Measurements from ENCODE around the gene DAZAP1.

DAZAP1 gene

DNA sequence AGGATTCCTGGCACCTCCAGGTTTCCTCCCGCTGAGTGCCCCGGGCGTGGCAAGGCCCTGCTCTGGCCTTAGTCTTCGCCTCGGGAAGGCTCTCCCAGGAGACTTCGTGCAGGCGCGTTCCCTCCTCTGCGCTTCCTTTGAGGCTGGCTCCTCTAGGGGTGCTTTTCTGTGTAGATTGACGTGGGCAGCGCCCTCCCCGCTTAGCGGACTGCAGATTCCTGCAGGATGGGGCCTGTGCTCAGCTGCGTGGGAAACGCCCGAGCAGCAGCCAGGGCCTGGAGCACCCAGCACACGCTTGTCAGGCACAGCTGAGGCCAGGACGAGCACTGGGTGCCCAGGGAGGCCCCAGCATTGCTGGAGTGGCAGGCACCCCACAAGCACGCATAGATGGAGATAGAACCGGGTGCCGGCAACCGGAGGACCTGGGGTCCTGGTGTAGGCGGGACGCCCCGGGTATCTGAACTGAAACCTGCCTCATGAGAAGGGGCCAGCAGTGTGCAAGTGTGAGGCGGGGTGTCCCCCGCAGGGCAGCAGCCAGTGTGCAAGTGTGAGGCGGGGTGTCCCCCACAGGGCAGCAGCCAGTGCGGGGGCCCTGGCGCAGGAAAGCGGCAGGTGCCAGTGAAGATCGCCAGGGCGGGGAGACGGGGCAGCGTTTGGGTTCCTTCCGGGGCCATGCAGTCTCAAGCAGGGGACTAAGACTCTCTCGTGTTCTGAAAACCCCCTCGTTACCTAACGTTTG, 20.3 kb upstream of the DAZAP1 start:
- WGBS, 2 experiments: 93 to 94% methylated on average over 39 of the region's 39 CpGs
- Histone ChIP-seq H3K27ac (ENCODE audit: insufficient read depth, low read depth, low read length, poor library complexity, severe bottlenecking) (no peak overlapping the region), H3K9me3 (ENCODE audit: control insufficient read depth, low read length) (no peaks in the 10 kb centered on the region), H3K4me1 (ENCODE audit: control insufficient read depth, insufficient read depth, low read length) (peaks cover 6% of the 10 kb centered on the region), H3K27me3 (ENCODE audit: control insufficient read depth, insufficient read depth, low read length, poor library complexity, severe bottlenecking) (no peaks in the 10 kb centered on the region), H3K36me3 (ENCODE audit: control insufficient read depth, insufficient read depth, low read length) (peaks cover 10% of the 10 kb centered on the region), H3K4me3 (ENCODE audit: insufficient read depth, low read depth, low read length) (no peak overlapping the region)

DNA sequence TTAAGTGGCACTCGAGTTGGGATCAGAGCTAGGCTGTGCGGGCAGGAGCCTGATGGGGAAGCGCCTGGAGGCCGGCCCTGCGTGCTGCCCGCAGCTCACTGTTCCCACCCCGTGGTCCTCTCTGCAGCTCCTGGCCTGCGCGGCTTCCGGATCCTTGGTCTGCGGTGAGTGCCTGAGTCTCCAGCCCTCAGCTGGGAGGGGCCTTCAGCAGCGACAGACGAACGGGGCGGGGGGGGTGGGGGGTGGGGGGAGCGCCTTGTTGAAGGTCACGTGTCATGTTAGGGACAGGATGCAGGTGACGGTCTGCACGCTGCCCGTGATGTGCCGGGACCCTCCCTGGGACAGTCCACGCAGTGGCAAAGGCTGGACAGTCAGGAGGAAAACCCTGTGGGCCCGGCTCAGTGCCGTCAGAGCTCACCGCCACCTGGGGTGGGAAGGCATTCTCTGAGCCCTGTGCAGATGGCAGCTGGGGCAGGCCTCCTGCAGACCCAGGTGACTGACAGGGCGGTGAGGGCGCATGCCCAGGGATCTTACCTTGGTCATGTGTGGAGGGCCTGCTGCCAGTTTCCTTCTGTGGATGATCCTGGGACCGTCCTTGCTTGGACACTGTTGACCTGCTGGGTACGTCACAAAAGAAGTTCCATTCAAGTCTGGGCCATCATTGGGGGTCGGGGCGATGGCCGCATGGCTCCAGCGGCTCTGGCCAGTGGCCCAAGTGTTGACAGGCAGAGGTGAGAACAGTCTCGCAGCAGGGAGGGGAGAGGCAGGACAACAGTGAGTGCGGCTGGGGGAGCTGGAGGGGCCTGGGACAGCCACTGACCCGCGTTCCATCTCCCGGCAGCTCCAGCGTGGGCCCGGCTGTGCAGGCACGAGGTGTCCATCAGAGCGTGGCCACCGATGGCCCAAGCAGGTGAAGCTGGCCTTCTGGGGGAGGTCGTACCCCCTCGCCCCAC, 19.4 kb upstream of the DAZAP1 start:
- H3K9me3 ChIP-seq (ENCODE audit: control insufficient read depth, low read length): no peaks in the 10 kb centered on the region
- peaks cover 18% of the 10 kb centered on the region for H3K36me3 ChIP-seq (ENCODE audit: control insufficient read depth, insufficient read depth, low read length)
- H3K4me3 ChIP-seq (ENCODE audit: insufficient read depth, low read depth, low read length): no peak overlapping the region
- WGBS, 2 experiments: 88 to 90% methylated on average over 44 to 45 of the region's 45 CpGs
- peaks cover 6% of the 10 kb centered on the region for H3K4me1 ChIP-seq (ENCODE audit: control insufficient read depth, insufficient read depth, low read length)
- H3K27me3 ChIP-seq (ENCODE audit: control insufficient read depth, insufficient read depth, low read length, poor library complexity, severe bottlenecking): no peaks in the 10 kb centered on the region
- H3K27ac ChIP-seq (ENCODE audit: insufficient read depth, low read depth, low read length, poor library complexity, severe bottlenecking): no peak overlapping the region

DNA sequence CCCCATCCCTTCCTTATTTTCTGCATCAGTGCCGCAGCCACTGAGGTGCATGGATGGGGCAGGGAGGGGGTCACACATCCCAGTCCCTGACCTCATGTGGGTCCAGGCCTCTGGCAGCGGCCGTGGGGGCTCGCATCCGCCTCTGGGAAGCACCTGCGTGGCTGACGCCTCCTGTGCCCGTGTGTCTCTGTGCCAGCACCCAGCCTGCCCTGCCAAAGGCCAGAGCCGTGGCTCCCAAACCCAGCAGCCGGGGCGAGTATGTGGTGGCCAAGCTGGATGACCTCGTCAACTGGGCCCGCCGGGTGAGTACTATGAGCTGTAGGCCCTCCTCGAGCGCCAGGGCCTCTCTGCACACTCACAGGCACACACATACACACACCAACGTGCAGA, 18.8 kb upstream of the DAZAP1 start:
- H3K27me3 ChIP-seq (ENCODE audit: control insufficient read depth, insufficient read depth, low read length, poor library complexity, severe bottlenecking): no peaks in the 10 kb centered on the region
- H3K4me3 ChIP-seq (ENCODE audit: insufficient read depth, low read depth, low read length): no peak overlapping the region
- 95 to 96% methylated on average over 17 of the region's 17 CpGs for WGBS, 2 experiments
- H3K36me3 ChIP-seq (ENCODE audit: control insufficient read depth, insufficient read depth, low read length): peaks cover 19% of the 10 kb centered on the region
- no peak overlapping the region for H3K27ac ChIP-seq (ENCODE audit: insufficient read depth, low read depth, low read length, poor library complexity, severe bottlenecking)
- H3K9me3 ChIP-seq (ENCODE audit: control insufficient read depth, low read length): no peaks in the 10 kb centered on the region
- peaks cover 6% of the 10 kb centered on the region for H3K4me1 ChIP-seq (ENCODE audit: control insufficient read depth, insufficient read depth, low read length)

DNA sequence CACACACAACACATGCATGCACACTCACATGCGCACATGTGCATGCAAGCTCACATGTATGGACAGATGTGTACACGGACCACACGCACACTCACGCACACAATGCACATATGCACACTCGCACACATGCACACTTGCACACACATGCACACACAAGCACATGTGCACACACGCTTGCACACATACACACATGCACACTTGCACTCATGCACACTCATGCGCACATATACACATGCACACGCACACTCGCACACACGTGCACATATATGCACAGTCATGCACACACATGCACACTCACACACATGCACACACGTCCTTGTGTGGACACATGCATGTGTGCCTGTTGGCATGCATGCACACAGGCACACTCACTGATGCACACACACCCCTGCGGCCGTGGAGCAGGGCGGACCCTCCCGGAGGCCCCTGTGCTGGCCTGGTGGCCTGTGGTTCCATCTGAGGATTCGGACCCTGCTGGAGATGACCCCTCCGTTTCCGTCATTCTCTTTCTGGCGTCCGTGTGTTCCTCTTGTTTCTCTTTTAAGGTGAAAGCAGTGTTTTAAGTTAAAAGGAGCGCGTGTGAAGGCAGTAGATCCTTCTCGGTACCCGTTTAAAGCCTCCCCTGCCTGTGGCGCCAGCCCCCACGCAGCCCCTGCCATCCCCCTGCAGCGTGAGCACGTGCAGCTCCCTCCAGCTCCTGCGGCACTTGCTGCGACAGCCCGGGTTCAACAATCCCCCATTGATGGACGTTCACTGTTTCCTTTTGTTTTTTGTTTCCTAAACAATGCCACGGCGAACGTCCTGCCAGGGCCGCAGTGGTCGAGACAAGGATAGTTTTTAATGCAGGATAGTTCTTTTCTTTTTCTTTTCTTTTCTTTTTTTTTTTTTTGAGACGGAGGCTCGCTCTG, 18.1 kb upstream of the DAZAP1 start:
- no peak overlapping the region for H3K4me3 ChIP-seq (ENCODE audit: insufficient read depth, low read depth, low read length)
- H3K36me3 ChIP-seq (ENCODE audit: control insufficient read depth, insufficient read depth, low read length): peaks cover 19% of the 10 kb centered on the region
- H3K27me3 ChIP-seq (ENCODE audit: control insufficient read depth, insufficient read depth, low read length, poor library complexity, severe bottlenecking): no peaks in the 10 kb centered on the region
- H3K9me3 ChIP-seq (ENCODE audit: control insufficient read depth, low read length): no peaks in the 10 kb centered on the region
- H3K4me1 ChIP-seq (ENCODE audit: control insufficient read depth, insufficient read depth, low read length): peaks cover 5% of the 10 kb centered on the region
- no peak overlapping the region for H3K27ac ChIP-seq (ENCODE audit: insufficient read depth, low read depth, low read length, poor library complexity, severe bottlenecking)
- 93 to 95% methylated on average over 38 of the region's 39 CpGs for WGBS, 2 experiments

DNA sequence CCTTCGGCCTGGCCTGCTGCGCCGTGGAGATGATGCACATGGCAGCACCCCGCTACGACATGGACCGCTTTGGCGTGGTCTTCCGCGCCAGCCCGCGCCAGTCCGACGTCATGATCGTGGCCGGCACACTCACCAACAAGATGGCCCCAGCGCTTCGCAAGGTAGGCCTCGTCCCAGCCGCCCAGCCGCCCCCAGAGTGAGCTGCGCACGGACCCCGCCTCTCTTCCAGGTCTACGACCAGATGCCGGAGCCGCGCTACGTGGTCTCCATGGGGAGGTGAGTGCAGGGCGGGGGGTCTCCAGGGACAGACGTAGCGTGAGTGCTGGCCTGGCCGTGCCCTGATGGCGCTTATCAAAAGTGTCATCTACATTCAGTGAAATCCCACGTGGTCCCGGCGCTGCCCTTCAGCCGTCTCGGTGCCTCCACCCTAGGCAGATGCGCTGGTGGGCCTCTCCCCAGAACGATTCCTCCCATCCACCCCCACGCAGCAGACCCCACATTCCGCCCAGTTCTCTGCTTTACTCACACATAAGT, 16.4 kb upstream of the DAZAP1 start:
- 93% methylated on average over 42 of the region's 42 CpGs for WGBS, 2 experiments
- Histone ChIP-seq H3K27ac (ENCODE audit: insufficient read depth, low read depth, low read length, poor library complexity, severe bottlenecking) (no peak overlapping the region), H3K4me1 (ENCODE audit: control insufficient read depth, insufficient read depth, low read length) (no peaks in the 10 kb centered on the region), H3K36me3 (ENCODE audit: control insufficient read depth, insufficient read depth, low read length) (peaks cover 19% of the 10 kb centered on the region), H3K9me3 (ENCODE audit: control insufficient read depth, low read length) (no peaks in the 10 kb centered on the region), H3K4me3 (ENCODE audit: insufficient read depth, low read depth, low read length) (no peak overlapping the region), H3K27me3 (ENCODE audit: control insufficient read depth, insufficient read depth, low read length, poor library complexity, severe bottlenecking) (no peaks in the 10 kb centered on the region)

DNA sequence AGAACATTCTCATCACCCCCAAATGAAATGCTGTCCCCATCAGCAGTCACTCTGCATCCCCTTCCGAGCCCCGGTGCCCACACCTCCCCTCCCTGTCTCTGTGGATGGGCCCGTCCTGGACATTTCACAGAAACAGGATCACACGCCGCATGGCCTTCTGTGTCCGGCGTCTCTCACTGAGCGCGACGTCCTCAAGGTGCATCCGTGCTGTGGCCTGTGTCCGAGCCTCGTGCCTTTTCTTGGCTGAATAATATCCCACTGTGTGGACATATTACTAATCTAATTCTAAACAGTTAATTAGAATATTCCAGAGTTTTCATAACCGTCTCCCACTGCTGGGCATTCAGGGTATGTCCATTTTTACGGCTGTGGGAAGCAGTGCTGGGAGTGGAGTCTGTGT, 15.0 kb upstream of the DAZAP1 start:
- peaks cover 7% of the 10 kb centered on the region for H3K4me1 ChIP-seq (ENCODE audit: control insufficient read depth, insufficient read depth, low read length)
- no peak overlapping the region for H3K4me3 ChIP-seq (ENCODE audit: insufficient read depth, low read depth, low read length)
- 95 to 96% methylated on average over 15 of the region's 15 CpGs for WGBS, 2 experiments
- peaks cover 19% of the 10 kb centered on the region for H3K36me3 ChIP-seq (ENCODE audit: control insufficient read depth, insufficient read depth, low read length)
- H3K27me3 ChIP-seq (ENCODE audit: control insufficient read depth, insufficient read depth, low read length, poor library complexity, severe bottlenecking): no peaks in the 10 kb centered on the region
- no peaks in the 10 kb centered on the region for H3K9me3 ChIP-seq (ENCODE audit: control insufficient read depth, low read length)
- H3K27ac ChIP-seq (ENCODE audit: insufficient read depth, low read depth, low read length, poor library complexity, severe bottlenecking): no peak overlapping the region

DNA sequence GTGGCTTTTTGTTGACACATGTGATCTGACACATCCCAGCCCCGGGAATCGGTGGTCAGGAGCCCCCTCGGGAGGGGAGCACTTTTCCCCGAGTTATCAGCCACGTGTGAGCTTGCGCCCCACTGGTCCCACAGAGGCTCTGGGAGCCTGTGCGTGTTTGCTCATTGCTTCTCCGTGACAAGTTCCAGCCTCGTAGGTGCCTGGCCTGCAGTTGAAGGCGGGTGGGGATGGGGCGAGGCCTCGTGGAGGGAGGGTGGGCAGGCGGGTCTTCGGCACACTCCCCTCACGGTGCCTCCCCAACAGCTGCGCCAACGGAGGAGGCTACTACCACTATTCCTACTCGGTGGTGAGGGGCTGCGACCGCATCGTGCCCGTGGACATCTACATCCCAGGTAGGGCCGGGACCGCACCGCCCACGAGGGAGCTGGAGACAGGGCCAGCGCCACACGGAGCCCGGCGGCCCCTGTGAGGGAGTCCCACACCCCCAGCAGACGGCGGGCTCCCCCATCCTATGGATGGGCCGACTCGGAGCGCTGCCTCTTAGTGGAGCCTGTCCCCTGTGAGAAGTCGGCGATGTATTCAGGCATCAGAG, 14.4 kb upstream of the DAZAP1 start:
- Histone ChIP-seq H3K27me3 (ENCODE audit: control insufficient read depth, insufficient read depth, low read length, poor library complexity, severe bottlenecking) (no peaks in the 10 kb centered on the region), H3K36me3 (ENCODE audit: control insufficient read depth, insufficient read depth, low read length) (peaks cover 19% of the 10 kb centered on the region), H3K27ac (ENCODE audit: insufficient read depth, low read depth, low read length, poor library complexity, severe bottlenecking) (no peak overlapping the region), H3K4me3 (ENCODE audit: insufficient read depth, low read depth, low read length) (no peak overlapping the region), H3K9me3 (ENCODE audit: control insufficient read depth, low read length) (no peaks in the 10 kb centered on the region), H3K4me1 (ENCODE audit: control insufficient read depth, insufficient read depth, low read length) (peaks cover 7% of the 10 kb centered on the region)
- WGBS, 2 experiments: 95 to 96% methylated on average over 37 of the region's 37 CpGs

DNA sequence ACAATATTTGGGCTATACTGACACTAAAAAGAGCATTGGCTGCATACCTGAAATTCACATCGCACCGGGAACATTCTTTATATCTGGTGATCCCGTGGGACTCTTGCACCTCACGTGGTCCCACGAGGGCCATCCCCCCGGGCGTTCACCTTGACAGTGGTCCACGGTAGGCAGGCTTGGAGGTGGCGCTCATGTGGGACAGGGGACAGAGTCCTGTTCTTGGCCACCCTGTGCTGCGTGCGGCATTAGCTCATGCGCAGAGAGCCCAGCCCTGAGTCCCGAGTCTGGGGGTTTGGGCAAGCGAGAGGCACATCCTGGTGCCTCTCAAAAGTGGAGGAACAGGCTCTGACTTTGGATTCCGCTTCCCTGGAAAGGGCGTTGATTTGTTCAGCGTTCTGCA, 13.5 kb upstream of the DAZAP1 start:
- H3K27ac ChIP-seq (ENCODE audit: insufficient read depth, low read depth, low read length, poor library complexity, severe bottlenecking): no peak overlapping the region
- H3K9me3 ChIP-seq (ENCODE audit: control insufficient read depth, low read length): no peaks in the 10 kb centered on the region
- no peak overlapping the region for H3K4me3 ChIP-seq (ENCODE audit: insufficient read depth, low read depth, low read length)
- 93 to 95% methylated on average over 17 of the region's 17 CpGs for WGBS, 2 experiments
- H3K4me1 ChIP-seq (ENCODE audit: control insufficient read depth, insufficient read depth, low read length): peaks cover 7% of the 10 kb centered on the region
- no peaks in the 10 kb centered on the region for H3K27me3 ChIP-seq (ENCODE audit: control insufficient read depth, insufficient read depth, low read length, poor library complexity, severe bottlenecking)
- H3K36me3 ChIP-seq (ENCODE audit: control insufficient read depth, insufficient read depth, low read length): peaks cover 16% of the 10 kb centered on the region

DNA sequence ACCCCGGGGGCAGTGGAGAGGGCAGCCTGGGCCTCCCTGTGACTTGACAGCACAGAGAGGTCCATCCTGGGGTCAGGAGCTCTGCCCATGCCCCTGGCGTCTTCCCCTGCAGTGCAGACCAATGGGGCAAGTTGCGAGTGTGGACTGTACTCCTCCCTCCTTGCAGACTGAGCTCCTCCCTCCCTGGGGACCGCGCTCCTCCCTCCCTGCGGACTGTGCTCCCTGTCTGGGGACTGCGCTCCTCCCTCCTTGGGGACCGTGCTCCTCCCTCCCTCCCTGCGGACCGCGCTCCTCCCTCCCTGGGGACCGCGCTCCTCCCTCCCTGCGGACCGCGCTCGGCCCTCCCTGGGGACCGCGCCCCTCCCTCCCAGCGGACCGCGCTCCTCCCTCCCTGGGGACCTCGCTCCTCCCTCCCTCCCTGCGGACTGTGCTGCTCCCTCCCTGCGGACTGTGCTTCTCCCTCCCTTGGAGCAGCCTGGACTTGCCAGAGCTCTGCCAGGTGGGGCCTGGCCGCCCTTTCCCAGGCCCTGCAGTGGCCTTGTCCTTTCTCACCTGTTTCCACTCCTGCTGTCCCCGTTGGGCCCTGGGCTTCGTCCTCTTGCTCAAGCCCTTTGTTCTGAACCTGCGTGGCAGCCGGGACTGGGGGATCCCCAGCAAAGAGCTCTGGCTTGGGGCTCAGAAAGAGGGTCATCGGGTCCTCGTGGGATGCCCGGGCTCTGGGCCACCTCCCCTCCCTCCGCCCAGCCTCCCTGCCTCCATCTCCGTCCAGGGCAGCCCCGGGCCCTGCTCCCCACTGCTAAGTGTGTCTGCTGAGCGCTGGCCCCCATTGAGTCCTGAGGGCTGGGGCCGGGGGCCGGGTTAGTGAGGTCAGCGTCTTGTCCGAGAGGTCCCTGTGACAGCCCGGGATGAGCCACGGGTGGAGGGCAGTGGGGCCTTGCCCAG, 12.9 kb upstream of the DAZAP1 start:
- Histone ChIP-seq H3K27me3 (ENCODE audit: control insufficient read depth, insufficient read depth, low read length, poor library complexity, severe bottlenecking) (no peaks in the 10 kb centered on the region), H3K27ac (ENCODE audit: insufficient read depth, low read depth, low read length, poor library complexity, severe bottlenecking) (no peak overlapping the region), H3K9me3 (ENCODE audit: control insufficient read depth, low read length) (no peaks in the 10 kb centered on the region), H3K4me3 (ENCODE audit: insufficient read depth, low read depth, low read length) (no peak overlapping the region), H3K4me1 (ENCODE audit: control insufficient read depth, insufficient read depth, low read length) (peaks cover 7% of the 10 kb centered on the region), H3K36me3 (ENCODE audit: control insufficient read depth, insufficient read depth, low read length) (peaks cover 9% of the 10 kb centered on the region)
- WGBS, 2 experiments: 66 to 68% methylated on average over 43 of the region's 43 CpGs
